Activated CD4-positive, alpha-beta memory T cell treated with anti-CD3 and anti-CD28 coated beads for 36 hours (primary cell): ENCODE data around the gene UCN3. TPM values are rescaled to one million over a fixed set of nuclear protein-coding genes. Genes with fewer than 3 reads are reported as not detected.

Source experiments
- CTCF ChIA-PET: fragments of 350-600 bp; sonication (Branson Sonifier 250); formaldehyde crosslinking; loops from one replicate; lab custom pipeline; 2021; ENCODE audit warnings: antibody characterized with exemption, inconsistent platforms; lab: Charles Lee
- POLR2A ChIA-PET: fragments of 350-600 bp; sonication (Branson Sonifier 250); formaldehyde crosslinking; loops from one replicate; lab custom pipeline; 2021; ENCODE audit warnings: antibody characterized with exemption; lab: Charles Lee
- DNase-seq: peaks from one replicate; pipeline ENCODE4 v3.0.0-alpha.2; 2020
- H3K27ac Mint-ChIP-seq: one replicate; pipeline ENCODE4 v1.8.0; 2021; ENCODE audit warnings: mixed read lengths
- H3K27me3 Mint-ChIP-seq: one replicate; pipeline ENCODE4 v1.8.0; 2021; ENCODE audit warnings: mixed read lengths
- H3K36me3 Mint-ChIP-seq: one replicate; pipeline ENCODE4 v1.8.0; 2021; ENCODE audit warnings: mixed read lengths
- H3K4me1 Mint-ChIP-seq: one replicate; pipeline ENCODE4 v1.8.0; 2021; ENCODE audit warnings: low read depth, mixed read lengths
- H3K4me3 Mint-ChIP-seq: one replicate; pipeline ENCODE4 v1.8.0; 2021; ENCODE audit warnings: mild to moderate bottlenecking, mixed read lengths
- H3K9me3 Mint-ChIP-seq: one replicate; pipeline ENCODE4 v1.8.0; 2021; ENCODE audit warnings: mixed read lengths
- intact Hi-C: fragments of 100-400 bp; cut with micrococcal nuclease; formaldehyde crosslinking; loops from one replicate; pipeline ENCODE4 v1.15.1; 2023
- total RNA-seq, 2 experiments: library from RNA; stranded (reverse); gene quantifications; one replicate each; pipeline ENCODE4 v1.2.3, GENCODE V29; 2021

UCN3 gene
- total RNA-seq, 2 experiments from 2014 or later, result not detected

DNA sequence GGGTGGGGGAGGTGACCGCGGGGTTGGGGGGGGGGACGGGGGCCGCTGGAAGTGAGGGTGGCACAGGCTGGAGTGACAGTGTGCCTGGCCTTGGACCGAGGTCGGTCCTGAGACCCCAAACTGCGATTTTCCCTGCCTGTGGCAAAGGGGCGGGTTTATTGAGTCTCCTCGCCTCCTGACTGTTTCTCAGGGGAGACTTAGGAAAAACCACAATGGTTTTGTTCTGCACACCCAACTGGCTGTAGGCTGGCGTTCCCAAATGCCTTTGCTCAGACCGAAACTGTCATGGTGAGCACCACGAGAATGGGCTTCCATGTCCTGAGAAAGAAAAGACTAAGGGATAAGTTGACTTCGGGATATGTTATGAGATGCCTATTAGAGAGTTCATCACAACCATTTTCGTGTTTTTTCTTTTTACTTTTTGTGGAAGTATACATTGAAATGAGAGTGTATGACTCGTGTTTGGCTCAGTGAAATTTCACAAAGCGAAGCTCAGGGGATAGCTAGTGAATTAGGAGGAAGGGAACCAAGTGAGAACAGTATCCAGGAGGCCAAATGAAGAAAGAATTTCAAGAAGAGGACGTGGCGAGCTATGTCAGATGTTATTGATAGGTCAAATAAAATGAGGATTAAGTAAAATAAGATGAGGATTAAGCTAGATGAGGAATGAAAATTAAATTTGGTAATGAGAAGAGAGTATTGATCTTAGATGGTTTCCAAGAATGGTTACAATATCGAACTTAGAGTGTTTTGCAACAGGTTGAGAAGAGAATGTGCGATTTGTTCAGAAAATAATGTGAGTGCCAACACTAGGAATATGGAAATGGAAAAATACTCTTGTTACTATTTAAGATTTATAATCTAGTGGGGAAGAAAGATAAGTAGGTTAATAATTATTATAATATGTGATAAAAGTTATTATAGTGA lies 48.5 kb downstream of the UCN3 start:
- no peak overlapping the region for H3K4me3 Mint-ChIP-seq
- peaks cover 7% of the 10 kb centered on the region for H3K36me3 Mint-ChIP-seq
- H3K9me3 Mint-ChIP-seq, result peaks cover 11% of the 10 kb centered on the region
- intact Hi-C loops, result loop anchor here (2.0 kb wide), 1 partner anchor 34 kb away; no protein-coding TSS in a partner anchor
- peaks cover 16% of the 10 kb centered on the region for H3K27me3 Mint-ChIP-seq
- ChIA-PET CTCF (interaction anchor here (1.9 kb wide), 1 partner anchor 564 kb away, joined by 6 read pairs; no protein-coding TSS in a partner anchor), POLR2A (no interaction called here)
- peaks cover 4% of the 10 kb centered on the region for H3K4me1 Mint-ChIP-seq
- no peak overlapping the region for H3K27ac Mint-ChIP-seq
- DNase-seq, result no peak

DNA sequence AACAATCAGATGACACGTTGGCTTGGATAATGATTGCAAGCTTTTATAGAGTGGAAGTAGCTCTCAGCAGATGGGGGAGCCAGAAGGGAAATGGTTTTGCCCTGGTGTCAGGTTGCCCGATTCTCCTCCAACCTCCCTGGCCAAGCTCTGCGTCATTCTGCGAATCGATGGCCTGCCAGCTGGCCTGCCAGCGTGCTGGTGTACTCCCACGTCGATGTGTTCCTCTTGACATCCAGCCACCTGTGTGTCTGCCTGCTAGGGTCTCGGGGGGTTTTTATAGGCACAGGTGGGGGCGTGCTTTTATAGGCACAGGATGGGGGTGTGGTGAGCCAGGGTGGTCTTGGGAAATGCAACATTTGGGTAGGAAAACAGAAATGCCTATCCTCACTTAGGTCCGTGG lies 52.2 kb downstream of the UCN3 start:
- Mint-ChIP-seq H3K27me3 (no peaks in the 10 kb centered on the region), H3K36me3 (peaks cover 15% of the 10 kb centered on the region), H3K4me1 (peaks cover 3% of the 10 kb centered on the region), H3K27ac (no peak overlapping the region), H3K9me3 (peaks cover 27% of the 10 kb centered on the region), H3K4me3 (no peak overlapping the region)
- CTCF ChIA-PET, result no interaction called here
- intact Hi-C loops, result no loop called here
- POLR2A ChIA-PET, result no interaction called here
- DNase-seq, result no peak

DNA sequence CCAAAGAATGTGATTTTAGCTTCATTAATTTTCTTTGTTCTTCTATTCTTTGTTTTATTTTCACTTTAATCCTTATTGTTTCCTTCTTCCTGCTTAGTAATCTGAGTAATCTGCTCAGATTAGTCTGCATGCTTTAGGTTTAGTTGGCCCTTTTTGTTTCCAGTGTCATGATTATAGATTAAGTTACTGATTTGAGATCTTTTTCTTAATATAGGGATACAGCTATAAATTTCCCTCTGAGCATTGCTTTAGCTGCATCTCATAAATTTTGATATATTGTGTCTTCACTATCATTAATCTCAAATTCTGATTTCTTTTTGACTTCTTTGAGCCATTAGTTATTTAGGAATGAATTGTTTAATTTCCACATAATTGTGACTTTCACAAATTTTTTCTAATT lies 53.8 kb downstream of the UCN3 start:
- CTCF ChIA-PET, result interaction anchor here (0.9 kb wide), 1 partner anchor 16 kb away, joined by 5 read pairs; no protein-coding TSS in a partner anchor
- no peak overlapping the region for H3K27ac Mint-ChIP-seq

DNA sequence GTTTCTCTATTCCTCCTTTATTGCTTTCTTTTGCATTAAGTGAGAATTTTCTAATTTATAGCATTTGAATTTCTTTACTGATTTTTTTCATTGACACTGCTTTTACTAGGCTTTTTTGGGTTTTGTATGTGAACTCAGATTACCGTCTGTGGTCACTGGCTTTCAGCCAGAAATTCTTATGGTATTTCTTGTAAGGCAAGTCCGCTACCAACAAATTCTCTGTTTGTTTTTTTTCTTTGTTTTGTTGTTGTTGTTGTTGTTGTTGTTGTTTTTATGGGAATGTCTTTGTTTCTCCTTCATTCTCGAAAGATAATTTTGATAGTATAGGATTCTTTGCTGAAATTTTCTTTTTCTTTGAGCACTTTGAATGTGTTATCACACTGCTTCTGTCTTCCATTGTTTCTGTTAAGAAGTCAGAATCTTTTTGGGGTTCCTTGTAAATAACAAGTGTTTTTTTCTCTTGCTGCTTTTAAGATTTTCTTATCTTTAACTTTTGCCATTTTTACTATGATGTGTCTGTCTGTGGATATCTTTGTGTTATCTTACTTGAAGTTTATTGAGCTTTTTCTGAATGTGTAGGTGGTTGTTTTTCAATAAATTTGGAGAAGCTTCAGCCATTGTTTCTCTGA lies 54.8 kb downstream of the UCN3 start:
- POLR2A ChIA-PET, result no interaction called here
- intact Hi-C loops, result no loop called here
- peaks cover 27% of the 10 kb centered on the region for H3K9me3 Mint-ChIP-seq
- H3K4me3 Mint-ChIP-seq, result no peak overlapping the region
- CTCF ChIA-PET, result interaction anchor here (0.7 to 0.9 kb wide), 2 partner anchors 15 to 204 kb away, joined by 3 to 5 read pairs; no protein-coding TSS in a partner anchor
- no peaks in the 10 kb centered on the region for H3K4me1 Mint-ChIP-seq
- peaks cover 18% of the 10 kb centered on the region for H3K36me3 Mint-ChIP-seq
- H3K27me3 Mint-ChIP-seq, result no peaks in the 10 kb centered on the region
- no peak for DNase-seq
- H3K27ac Mint-ChIP-seq, result no peak overlapping the region

More for the DNA sequence above, 53.8 kb downstream of the UCN3 start:
- no peak for DNase-seq
- POLR2A ChIA-PET, result no interaction called here
- intact Hi-C loops, result no loop called here
- H3K27me3 Mint-ChIP-seq, result no peaks in the 10 kb centered on the region
- H3K4me1 Mint-ChIP-seq, result no peaks in the 10 kb centered on the region
- peaks cover 18% of the 10 kb centered on the region for H3K36me3 Mint-ChIP-seq
- no peak overlapping the region for H3K4me3 Mint-ChIP-seq
- peaks cover 27% of the 10 kb centered on the region for H3K9me3 Mint-ChIP-seq

- intact Hi-C loops, result no loop called here
- POLR2A ChIA-PET, result no interaction called here
Measured at GRCh38 chr10:5423771-5424170, 59.0 kb downstream of the UCN3 start.

More at GRCh38 chr10:5423771-5424170, 59.0 kb downstream of the UCN3 start:
- peaks cover 17% of the 10 kb centered on the region for H3K36me3 Mint-ChIP-seq
- H3K4me1 Mint-ChIP-seq, result peaks cover 3% of the 10 kb centered on the region
- H3K27me3 Mint-ChIP-seq, result no peaks in the 10 kb centered on the region
- CTCF ChIA-PET, result interaction anchor here (0.6 to 4.8 kb wide), 4 partner anchors 10 to 570 kb away, joined by 3 to 29 read pairs (median 10); no protein-coding TSS in a partner anchor
- peaks cover 13% of the 10 kb centered on the region for H3K9me3 Mint-ChIP-seq
- H3K27ac Mint-ChIP-seq, result no peak overlapping the region
- no peak for DNase-seq
- H3K4me3 Mint-ChIP-seq, result no peak overlapping the region

Other genes starting within 250 kb of the UCN3 start
- gene AKR1C8, start 179.8 kb upstream of the UCN3 start, total RNA-seq, result under 1 TPM; 0.33 to 0.80 TPM
- gene AKR1C4, start 168.1 kb upstream of the UCN3 start, total RNA-seq, result not detected
- not detected for gene TUBAL3, start 39.9 kb downstream of the UCN3 start, total RNA-seq
- gene NET1, start 47.6 kb downstream of the UCN3 start, total RNA-seq, result 10 to 100 TPM; 25.3 to 25.6 TPM
- not detected for gene CALML5, start 134.6 kb downstream of the UCN3 start, total RNA-seq
- gene CALML3, start 160.0 kb downstream of the UCN3 start, total RNA-seq, result not detected